DND-41 (cell line): ENCODE results near the gene CTU2.

Experiments
- EZH2 ChIP-seq: IDR thresholded peaks from 3 replicates; pipeline ENCODE4 v1.6.1; 2012; ENCODE audit warnings: borderline replicate concordance, low read depth, mild to moderate bottlenecking, moderate library complexity, low read length, inconsistent platforms; ENCODE audit not compliant: severe bottlenecking
- TF ChIP-seq, protein P1 (sequence below): IDR thresholded peaks from 2 replicates; pipeline ENCODE4 v1.5.1; 2012; ENCODE audit warnings: borderline replicate concordance, low read length, moderate library complexity, mild to moderate bottlenecking; ENCODE audit not compliant: poor library complexity, severe bottlenecking; ENCODE audit errors: extremely low read depth

DNA sequence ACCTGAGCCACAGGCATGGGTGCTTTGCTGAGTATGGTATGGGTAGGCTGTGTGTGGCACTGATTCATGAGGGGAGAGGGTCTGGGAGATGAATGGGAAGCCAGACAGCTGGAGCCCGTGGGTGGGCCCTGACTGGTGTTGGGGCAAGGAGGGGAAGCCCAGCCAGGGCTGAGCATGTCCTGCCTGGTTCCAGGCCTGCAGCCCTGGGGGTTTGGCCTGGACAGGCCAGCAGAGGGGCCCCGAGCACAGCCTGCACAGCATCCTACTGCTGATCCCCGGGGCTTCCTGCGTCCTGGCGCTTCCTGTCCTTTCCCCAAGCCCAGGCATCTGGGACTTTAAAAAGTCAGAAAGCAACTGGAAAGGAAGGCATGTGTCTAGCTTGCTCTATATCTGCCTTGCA lies 38.8 kb upstream of the CTU2 start:
- TF ChIP-seq, protein P1, sequence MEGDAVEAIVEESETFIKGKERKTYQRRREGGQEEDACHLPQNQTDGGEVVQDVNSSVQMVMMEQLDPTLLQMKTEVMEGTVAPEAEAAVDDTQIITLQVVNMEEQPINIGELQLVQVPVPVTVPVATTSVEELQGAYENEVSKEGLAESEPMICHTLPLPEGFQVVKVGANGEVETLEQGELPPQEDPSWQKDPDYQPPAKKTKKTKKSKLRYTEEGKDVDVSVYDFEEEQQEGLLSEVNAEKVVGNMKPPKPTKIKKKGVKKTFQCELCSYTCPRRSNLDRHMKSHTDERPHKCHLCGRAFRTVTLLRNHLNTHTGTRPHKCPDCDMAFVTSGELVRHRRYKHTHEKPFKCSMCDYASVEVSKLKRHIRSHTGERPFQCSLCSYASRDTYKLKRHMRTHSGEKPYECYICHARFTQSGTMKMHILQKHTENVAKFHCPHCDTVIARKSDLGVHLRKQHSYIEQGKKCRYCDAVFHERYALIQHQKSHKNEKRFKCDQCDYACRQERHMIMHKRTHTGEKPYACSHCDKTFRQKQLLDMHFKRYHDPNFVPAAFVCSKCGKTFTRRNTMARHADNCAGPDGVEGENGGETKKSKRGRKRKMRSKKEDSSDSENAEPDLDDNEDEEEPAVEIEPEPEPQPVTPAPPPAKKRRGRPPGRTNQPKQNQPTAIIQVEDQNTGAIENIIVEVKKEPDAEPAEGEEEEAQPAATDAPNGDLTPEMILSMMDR: no peak
- no peak for TF ChIP-seq EZH2
